Activated CD4-positive, alpha-beta T cell treated with anti-CD3 and anti-CD28 coated beads, Interleukin-10, Interleukin-2, amounts not matched to agents 100 ng/mL and 50 ng/mL, durations not matched to agents 16 hours and 8 hours (primary cell): ENCODE measurements around the gene IARS2.
"Not testable (repeated sequence)": the region's sequence is repeated elsewhere in the genome, so short reads cannot be mapped to it uniquely, and the experiment has no call there.

Source experiments
- DNase-seq: peaks from one replicate; pipeline ENCODE4 v3.0.0-alpha.2; 2020

The IARS2 gene

GRCh38 chr1:220094016-220094911 lies at the start of gene IARS2:
Gene IARS2, plus strand, starts transcription at chr1:220094132. Its CDS starts 85 bp downstream, at chr1:220094217.
- peak; percentile 94 for DNase-seq

GRCh38 chr1:220044678-220045355 lies 49.1 kb upstream of the IARS2 start:
- no peak for DNase-seq

GRCh38 chr1:220045356-220046051 lies 48.4 kb upstream of the IARS2 start:
- DNase-seq = peak; percentile 45

GRCh38 chr1:220046052-220046930 lies 47.6 kb upstream of the IARS2 start, which contains the start of gene EPRS1:
Gene EPRS1, minus strand, starts transcription at chr1:220046505. Its CDS starts 117 bp downstream, at chr1:220046388.
- peak; percentile 97 for DNase-seq

DNA sequence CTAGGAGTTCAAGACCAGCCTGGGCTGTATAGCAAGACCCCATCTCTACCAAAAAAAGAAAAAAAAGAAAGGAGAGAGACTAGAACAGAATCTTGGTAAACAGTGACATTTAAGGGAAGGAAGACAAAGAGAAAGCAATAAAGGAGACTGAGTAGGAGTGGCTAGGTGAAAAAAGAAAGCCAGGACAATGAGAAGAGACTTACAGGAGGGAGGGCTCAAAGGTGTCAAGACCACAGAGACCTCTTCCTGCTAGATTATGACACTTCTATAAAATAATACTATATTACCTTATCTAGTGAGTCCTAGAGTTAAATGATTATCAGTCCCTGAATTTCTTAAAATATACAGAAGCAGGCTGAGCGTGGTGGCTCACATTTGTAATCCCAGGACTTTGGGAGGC lies 37.6 kb upstream of the IARS2 start:
- no peak for DNase-seq

- no peak for DNase-seq
Measured at GRCh38 chr1:220060876-220061275, 33.1 kb upstream of the IARS2 start.

DNA sequence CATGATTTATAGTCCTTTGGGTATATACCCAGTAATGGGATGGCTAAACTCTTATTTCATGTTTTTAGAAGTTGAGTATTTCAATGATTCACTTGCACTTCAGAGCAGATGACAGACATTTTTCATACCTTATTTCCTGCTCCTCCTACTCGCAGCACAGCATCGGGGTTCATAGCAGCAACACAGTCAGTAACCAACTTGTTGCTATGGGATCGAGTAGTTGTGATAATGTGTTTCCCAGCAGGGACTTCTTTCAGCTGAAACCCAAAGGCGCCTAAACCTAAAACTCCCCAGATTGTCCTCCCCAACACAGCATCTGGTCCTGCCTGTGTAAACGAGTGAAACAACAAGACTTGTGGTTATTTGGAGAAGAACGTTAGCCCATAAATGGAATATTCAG lies 31.3 kb upstream of the IARS2 start:
- no peak for DNase-seq

DNA sequence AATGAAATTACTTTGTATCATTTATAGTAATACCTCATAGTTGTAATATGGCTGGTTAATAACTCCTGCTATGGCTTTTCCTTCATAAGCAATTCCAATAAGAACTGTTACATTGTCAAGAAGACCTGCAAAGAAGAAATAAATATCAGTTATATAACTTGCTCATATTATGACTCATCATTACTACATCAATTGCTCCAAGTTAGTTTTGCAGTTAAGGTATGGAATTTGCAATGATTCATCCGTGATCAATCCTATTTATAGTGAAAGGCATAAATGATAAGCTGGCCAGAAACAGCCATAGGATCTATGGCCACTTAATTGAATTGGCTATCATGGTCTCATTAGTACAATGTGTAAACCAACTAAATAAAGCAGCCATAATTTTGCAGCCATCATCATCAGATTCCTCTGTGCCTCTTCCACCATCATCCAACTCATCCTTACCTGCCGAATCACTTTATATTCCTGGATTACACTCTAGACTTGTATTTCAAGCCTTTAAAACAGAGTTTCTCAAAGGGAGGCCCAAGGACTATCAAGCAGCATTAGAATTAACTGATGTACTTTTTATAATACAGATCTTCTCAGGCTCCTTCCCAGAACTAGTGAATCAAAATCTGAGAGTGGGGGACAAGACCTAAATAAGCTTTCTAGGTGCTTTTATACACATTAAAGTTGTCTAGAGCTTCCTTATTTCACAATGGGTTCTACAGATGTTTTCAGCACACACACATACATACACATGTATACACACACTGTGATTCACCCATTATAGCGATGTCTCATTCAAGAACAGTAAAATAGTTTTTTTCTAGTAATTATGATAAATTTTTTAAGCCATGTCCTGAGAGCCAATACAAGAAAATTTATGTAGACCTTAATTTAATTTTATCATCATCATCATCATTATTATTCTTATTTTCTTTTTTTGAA lies 26.4 kb upstream of the IARS2 start:
- no peak for DNase-seq

GRCh38 chr1:220076861-220077762 lies 16.8 kb upstream of the IARS2 start:
- no peak for DNase-seq

DNA sequence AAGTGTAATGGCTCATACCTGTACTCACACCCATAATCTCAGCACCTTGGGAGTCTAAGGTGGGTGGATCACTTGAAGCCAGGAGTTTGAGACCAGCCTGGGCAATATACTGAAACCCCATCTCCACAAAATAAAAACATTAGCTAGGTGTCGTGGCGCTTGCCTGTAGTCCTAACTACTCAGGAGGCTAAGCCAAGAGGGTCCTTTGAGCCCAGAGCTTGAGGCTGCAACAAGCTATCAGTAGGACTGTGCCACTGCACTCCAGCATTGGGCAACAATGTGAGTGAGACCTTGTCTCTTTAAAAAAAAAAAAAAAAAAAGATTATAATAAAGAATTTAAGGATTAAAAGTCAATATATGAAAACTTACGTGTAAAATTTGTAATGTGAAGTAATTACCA lies 16.0 kb upstream of the IARS2 start:
- no peak for DNase-seq

DNA sequence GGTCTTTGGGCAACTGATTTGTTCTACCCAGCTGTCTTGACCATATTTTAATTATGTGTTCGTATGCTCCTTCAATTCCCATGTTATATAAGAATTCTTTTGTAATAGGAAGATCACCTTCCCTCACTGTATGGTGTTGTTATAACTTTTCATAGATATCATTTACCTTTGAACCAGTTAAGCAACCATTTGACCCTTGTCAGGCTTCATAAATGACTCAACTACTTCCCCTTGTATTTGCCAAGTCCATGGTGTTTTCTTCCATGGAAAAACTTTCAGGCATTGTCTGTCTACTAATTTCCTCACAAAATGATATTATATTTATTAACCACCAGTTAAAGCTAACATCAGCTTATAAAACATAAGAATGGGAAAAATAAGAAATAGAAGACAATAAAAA lies 9.5 kb upstream of the IARS2 start:
- no peak for DNase-seq

GRCh38 chr1:220086261-220086686 lies 7.7 kb upstream of the IARS2 start:
- not testable (repeated sequence) for DNase-seq

- DNase-seq = peak; percentile 97
Measured at GRCh38 chr1:220089650-220090556, 4.0 kb upstream of the IARS2 start, which contains the start of gene BPNT1. Gene BPNT1, minus strand, starts transcription at chr1:220089788. Its CDS starts 9,942 bp downstream, at chr1:220079846.

GRCh38 chr1:220092694-220093093 lies 1.2 kb upstream of the IARS2 start:
- DNase-seq = no peak

GRCh38 chr1:220093361-220094015 lies 444 bp upstream of the IARS2 start:
- no peak for DNase-seq

DNA sequence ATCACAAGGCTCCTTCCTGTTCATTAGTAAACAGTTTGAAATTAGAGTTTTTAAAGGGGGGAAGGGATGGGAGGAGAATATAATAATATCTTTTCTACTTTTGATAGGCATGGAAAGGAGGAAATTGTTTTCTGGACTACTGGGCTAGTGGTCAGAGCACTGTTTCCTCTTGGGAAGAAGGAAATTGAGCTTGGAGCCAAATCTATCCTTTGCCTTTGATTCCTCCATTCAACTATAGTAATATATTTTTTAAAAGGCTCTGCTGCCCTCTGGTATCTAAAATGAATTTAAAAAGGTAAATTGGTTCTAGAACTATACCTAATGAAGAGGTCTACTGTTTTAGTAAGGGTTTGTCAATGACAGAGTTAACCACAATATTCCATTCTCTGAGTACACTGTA lies 5.9 kb downstream of the IARS2 start:
- no peak for DNase-seq

DNA sequence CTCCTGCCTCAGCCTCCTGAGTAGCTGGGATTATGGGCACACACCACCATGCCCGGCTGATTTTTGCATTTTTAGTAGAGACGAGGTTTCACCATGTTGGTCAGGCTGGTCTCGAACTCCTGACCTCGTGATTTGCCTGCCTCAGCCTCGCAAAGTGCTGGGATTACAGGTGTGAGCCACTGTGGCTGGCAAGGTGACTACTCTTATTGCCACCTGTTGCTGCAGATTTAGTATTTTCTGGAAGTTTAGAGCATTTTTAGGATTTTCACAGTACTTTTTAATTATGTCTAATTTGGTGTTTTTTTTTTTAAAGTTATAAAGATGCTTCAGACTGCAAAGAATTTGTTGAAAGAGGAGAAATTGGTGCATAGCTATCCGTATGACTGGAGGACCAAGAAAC lies 16.5 kb downstream of the IARS2 start:
- DNase-seq = not testable (repeated sequence)

DNA sequence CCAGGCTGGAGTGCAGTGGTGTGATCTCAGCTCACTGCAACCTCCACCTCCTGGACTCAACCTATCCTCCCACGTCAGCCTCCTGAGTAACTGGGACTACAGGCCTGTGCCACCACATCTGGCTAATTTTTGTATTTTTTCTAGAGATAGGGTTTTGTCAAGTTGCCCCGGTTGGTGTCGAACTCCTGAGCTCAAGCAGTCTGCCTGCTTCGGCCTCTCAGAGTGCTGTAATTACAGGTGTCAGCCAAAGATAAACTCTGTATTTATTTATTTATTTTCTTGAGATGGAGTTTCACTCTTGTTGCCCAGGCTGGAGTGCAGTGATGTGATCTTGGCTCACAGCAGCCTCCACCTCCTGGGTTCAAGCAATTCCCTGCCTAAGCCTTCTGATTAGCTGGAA lies 18.7 kb downstream of the IARS2 start:
- not testable (repeated sequence) for DNase-seq
